Urothelium cell line (cell line): ENCODE measurements around the gene SMARCD1.
"Not testable (repeated sequence)": the region's sequence is repeated elsewhere in the genome, so short reads cannot be mapped to it uniquely, and the experiment has no call there.

Source experiments
- DNase-seq: peaks from one replicate; pipeline ENCODE4 v3.0.0; 2011; ENCODE audit warnings: low spot score, mixed read lengths
- FAIRE-seq: peaks from 2 replicates; lab custom pipeline; 2011; peaks lifted over from hg19 to GRCh38; lab: Jason Lieb, UNC

SMARCD1 gene

DNA sequence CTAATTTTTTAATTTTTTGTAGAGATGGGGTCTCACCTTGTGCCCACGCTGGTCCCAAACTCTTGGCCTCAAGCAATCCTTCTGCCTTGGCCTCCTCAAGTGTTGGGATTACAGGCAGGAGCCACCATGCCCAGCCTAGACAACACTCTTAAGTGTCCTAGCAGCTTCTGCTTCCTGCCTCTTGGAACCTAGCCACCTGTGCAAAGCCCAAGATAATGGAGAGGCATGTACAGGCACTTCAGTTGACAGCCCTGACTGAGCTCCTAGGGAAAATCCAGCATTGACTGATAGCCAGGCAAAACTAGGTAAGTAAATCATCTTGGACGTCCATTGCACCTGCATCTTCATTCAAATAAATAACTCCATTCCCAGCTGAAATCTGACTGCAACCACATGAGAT lies 42.4 kb downstream of the SMARCD1 start:
- no peak for DNase-seq
- no peak for FAIRE-seq

DNA sequence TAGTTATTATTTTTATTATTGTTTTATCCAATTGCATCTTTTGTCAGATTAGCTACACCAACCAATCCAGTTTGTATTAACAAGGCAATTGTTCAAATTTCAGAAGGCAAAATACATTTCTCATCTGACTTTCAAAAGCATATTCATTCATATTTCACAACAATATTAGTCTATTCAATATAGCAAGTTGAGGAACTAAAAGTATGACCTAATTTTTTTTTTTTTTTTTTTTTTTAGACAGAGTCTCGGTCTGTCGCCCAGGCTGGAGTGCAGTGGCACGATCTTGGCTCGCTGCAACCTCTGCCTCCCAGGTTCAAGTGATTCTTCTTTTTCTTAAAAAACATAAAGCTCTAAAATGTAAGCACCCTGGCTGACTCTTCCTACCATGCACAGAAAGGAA lies 44.1 kb downstream of the SMARCD1 start:
- DNase-seq (no peak), FAIRE-seq (no peak)

DNA sequence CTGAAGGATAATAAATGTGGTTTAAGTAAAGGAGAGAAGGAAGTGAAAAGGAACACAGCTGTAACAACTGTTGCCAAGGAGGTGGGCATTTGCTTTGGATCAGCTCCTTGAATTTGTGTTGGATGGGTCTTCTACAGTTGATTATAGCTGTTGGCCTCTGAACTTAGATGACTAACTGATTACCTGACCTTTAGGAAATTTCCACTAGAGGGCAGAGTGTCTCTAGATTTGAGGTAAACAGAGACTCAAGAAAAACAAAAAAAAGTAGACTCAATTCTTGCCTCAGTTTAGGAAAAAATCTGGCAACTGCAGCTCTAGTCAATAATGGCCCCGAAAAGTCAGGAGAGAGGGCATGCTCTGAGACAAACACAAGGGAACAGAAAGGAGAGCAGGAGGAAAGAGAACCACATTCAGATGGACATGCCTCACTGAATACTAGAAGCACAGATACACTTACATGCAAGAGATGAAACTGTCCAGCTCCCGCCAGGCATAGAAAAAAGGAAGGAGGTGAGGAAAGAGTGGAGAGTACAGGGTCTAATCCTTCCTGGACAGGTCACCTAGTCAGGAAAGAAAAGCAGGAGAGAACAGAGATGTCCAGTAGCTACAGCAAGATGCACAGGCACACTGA lies 47.5 kb downstream of the SMARCD1 start:
- FAIRE-seq (no peak), DNase-seq (peak; percentile 40)

DNA sequence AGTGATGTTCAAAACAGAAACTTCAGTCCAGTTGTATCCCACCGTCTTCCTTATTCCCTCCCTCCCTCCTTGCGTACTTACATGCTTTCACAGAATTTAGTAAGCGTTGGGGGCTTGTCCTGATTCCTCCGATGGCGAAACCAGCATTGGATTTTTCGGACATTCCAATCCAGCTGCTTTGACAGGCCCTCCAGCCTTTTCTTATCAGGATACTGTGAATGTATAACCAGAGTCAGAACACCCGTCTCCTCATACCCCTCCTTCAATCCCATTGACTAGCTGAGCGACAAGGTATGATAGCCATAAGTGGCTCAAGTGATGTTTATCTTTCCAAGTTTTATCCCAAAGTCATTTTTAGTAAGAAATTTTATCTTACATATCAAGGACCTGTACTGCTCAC lies 57.9 kb downstream of the SMARCD1 start:
- FAIRE-seq (no peak), DNase-seq (no peak)

DNA sequence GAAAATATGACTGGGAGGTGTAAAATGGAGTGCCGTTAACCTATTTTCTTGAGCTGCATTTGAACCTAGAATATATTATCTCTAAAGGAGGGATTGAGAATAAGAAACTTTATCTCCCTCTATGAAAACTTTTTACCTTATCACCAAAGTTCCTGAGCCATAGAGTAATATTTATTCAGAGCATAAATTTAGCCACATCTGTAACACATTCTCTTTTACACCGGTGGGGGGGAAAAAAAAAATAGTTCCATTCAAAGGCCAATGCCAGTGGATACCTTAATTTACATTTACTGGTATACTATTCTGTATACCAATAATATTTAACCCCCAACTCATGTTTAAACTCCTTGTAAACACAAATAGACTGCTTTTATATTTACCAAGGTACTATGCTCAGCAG lies 60.3 kb downstream of the SMARCD1 start:
- FAIRE-seq (no peak), DNase-seq (no peak)

DNA sequence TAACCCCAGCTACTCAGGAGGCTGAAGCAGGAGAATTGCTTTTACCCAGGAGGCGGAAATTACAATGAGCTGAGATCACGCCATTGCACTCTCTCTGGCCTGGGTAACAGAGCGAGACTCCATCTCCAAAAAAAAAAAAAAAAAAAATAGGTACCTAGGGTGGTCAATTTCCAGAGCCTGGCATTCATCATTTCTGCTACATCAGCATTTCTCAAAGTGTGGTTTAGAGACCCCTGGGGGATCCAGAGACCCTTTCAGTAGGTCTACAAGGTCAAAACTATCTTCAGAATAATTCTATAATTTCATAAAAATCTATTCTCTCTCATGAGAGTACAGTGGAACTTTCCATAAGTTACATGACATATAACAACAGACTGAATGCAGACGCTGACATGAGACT lies 62.1 kb downstream of the SMARCD1 start:
- FAIRE-seq (no peak), DNase-seq (no peak)

DNA sequence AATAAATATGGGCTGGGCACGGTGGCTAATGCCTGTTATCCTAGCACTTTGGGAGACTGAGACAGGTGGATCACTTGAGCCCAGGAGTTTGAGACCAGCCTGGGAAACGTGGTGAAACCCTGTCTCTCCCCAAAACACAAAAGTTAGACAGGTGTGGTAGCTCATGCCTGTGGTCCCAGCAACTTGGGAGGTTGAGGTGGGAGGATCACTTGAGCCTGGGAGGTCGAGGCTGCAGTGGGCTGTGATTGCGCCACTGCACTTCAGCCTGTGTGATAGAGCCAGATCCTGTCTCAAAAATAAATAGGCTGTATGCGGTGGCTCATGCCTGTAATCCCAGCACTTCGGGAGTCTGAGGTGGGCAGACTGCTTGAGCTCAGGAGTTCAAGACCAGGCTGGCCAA lies 62.9 kb downstream of the SMARCD1 start:
- DNase-seq, FAIRE-seq: not testable (repeated sequence)

DNA sequence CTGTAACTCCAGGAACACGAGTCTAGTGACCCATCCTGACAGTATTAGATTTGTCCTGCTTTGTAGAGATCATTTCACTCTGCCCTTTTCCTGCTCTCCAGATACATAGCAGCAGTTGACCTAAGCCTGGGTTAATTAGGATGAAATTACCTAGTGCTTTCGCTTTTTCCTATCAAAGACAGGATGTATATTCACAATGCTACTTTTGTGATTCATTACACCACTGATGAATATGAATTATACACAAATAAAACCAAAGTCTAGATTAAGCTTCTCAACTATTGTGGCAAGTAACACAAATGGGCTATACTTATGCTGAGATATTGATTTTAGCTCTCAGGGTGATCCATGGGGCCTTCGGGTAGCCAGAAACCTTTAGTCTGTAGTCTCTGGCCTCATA lies 64.2 kb downstream of the SMARCD1 start:
- no peak for DNase-seq

More for the DNA sequence above, 64.2 kb downstream of the SMARCD1 start:
- no peak for FAIRE-seq
